Chondrocyte (in vitro differentiated cells): ENCODE data around the gene ELMO3. TPM values are rescaled to one million over a fixed set of nuclear protein-coding genes. Genes with fewer than 3 reads are reported as not detected.

Source experiments
- DNase-seq: peaks from one replicate; pipeline ENCODE4 v3.0.0; 2021; ENCODE audit warnings: mixed read lengths, low spot score
- H3K27ac Mint-ChIP-seq: one replicate; pipeline ENCODE4 v1.8.0; 2021; ENCODE audit warnings: mild to moderate bottlenecking, moderate library complexity, mixed read lengths; ENCODE audit not compliant: unreplicated experiment
- H3K27me3 Mint-ChIP-seq: 2 replicates; pipeline ENCODE4 v1.8.0; 2021; ENCODE audit warnings: low read depth, mixed read lengths
- H3K36me3 Mint-ChIP-seq: 2 replicates; pipeline ENCODE4 v1.8.0; 2021; ENCODE audit warnings: low read depth, mixed read lengths
- H3K4me1 Mint-ChIP-seq: 2 replicates; pipeline ENCODE4 v1.8.0; 2021; ENCODE audit warnings: low read depth, mild to moderate bottlenecking, mixed read lengths
- H3K4me3 Mint-ChIP-seq: one replicate; pipeline ENCODE4 v1.8.0; 2021; ENCODE audit warnings: mild to moderate bottlenecking, moderate library complexity, mixed read lengths; ENCODE audit not compliant: unreplicated experiment
- H3K9me3 Mint-ChIP-seq: 2 replicates; pipeline ENCODE4 v1.8.0; 2021; ENCODE audit warnings: low read depth, mixed read lengths
- CTCF ChIP-seq: fragments of 200-600 bp; sonication (generic); IDR thresholded peaks from 2 replicates; pipeline ENCODE4 v1.5.0; 2021; ENCODE audit warnings: antibody characterized with exemption, mild to moderate bottlenecking, moderate library complexity
- total RNA-seq: library from RNA; stranded (reverse); gene quantifications from 3 replicates; pipeline ENCODE4 v1.2.1, GENCODE V29; 2021

The ELMO3 gene
- total RNA-seq, 1 donor from 2014 or later = 1.1 TPM

GRCh38 chr16:67215706-67216105 is 16.8 kb downstream of the ELMO3 start:
- Mint-ChIP-seq H3K27ac (no peak overlapping the region), H3K27me3 (no peaks in the 10 kb centered on the region), H3K36me3 (peaks cover 8% of the 10 kb centered on the region), H3K4me1 (no peaks in the 10 kb centered on the region), H3K9me3 (no peaks in the 10 kb centered on the region), H3K4me3 (no peak overlapping the region)
- no peak for TF ChIP-seq CTCF
- no peak for DNase-seq

- Mint-ChIP-seq H3K27ac (no peak overlapping the region), H3K36me3 (peaks cover 8% of the 10 kb centered on the region), H3K4me3 (no peak overlapping the region), H3K27me3 (no peaks in the 10 kb centered on the region), H3K4me1 (no peaks in the 10 kb centered on the region), H3K9me3 (no peaks in the 10 kb centered on the region)
- DNase-seq = no peak
- no peak for TF ChIP-seq CTCF
Observed at GRCh38 chr16:67216612-67217490, 17.9 kb downstream of the ELMO3 start.

GRCh38 chr16:67223992-67224391 is 25.1 kb downstream of the ELMO3 start:
- H3K27ac Mint-ChIP-seq = no peak overlapping the region
- no peaks in the 10 kb centered on the region for H3K27me3 Mint-ChIP-seq
- peaks cover 31% of the 10 kb centered on the region for H3K4me1 Mint-ChIP-seq
- peaks cover 8% of the 10 kb centered on the region for H3K36me3 Mint-ChIP-seq
- H3K4me3 Mint-ChIP-seq = no peak overlapping the region
- DNase-seq = no peak
- H3K9me3 Mint-ChIP-seq = no peaks in the 10 kb centered on the region
- no peak for TF ChIP-seq CTCF

GRCh38 chr16:67226295-67226803 is 27.4 kb downstream of the ELMO3 start:
- TF ChIP-seq CTCF = no peak
- DNase-seq = no peak
- Mint-ChIP-seq H3K27me3 (no peaks in the 10 kb centered on the region), H3K4me1 (peaks cover 31% of the 10 kb centered on the region), H3K4me3 (peak overlapping the region; percentile 98), H3K27ac (peak overlapping the region; percentile 99), H3K36me3 (peaks cover 19% of the 10 kb centered on the region), H3K9me3 (no peaks in the 10 kb centered on the region)

- peak; percentile 99 for DNase-seq
- H3K4me1 Mint-ChIP-seq = peaks cover 31% of the 10 kb centered on the region
- no peaks in the 10 kb centered on the region for H3K27me3 Mint-ChIP-seq
- TF ChIP-seq CTCF = peak; percentile 48
- H3K36me3 Mint-ChIP-seq = peaks cover 19% of the 10 kb centered on the region
- peak within 1 kb of the TSS; percentile 98 for H3K4me3 Mint-ChIP-seq
- H3K9me3 Mint-ChIP-seq = no peaks in the 10 kb centered on the region
- peak within 1 kb of the TSS; percentile 99 for H3K27ac Mint-ChIP-seq
Observed at GRCh38 chr16:67226804-67227566, 28.1 kb downstream of the ELMO3 start, which contains the start of gene TMEM208. TMEM208 (plus strand) TSS chr16:67227130; CDS start chr16:67227219, 89 bp downstream.
